PFSK-1 (cell line): Measurements from ENCODE around the gene NFAM1.

Experiments used
- FOXP2 ChIP-seq: optimal IDR thresholded peaks from 2 replicates; pipeline ENCODE3; 2011; ENCODE audit warnings: borderline replicate concordance, control low read depth, inconsistent platforms; ENCODE audit not compliant: insufficient read depth; ENCODE audit errors: extremely low read length, extremely low read depth
- POLR2AphosphoS5 ChIP-seq: IDR thresholded peaks from 2 replicates; pipeline ENCODE4 v1.6.1; 2012; ENCODE audit warnings: low read depth, mild to moderate bottlenecking, control low read depth, low read length, moderate library complexity
- SIN3A ChIP-seq: IDR thresholded peaks from 2 replicates; pipeline ENCODE4 v1.6.1; 2012; ENCODE audit warnings: mild to moderate bottlenecking, low read length, moderate library complexity, borderline replicate concordance; ENCODE audit not compliant: insufficient read depth
- TAF1 ChIP-seq: IDR thresholded peaks from 2 replicates; pipeline ENCODE4 v1.6.1; 2012; ENCODE audit warnings: low read length, control low read depth, borderline replicate concordance; ENCODE audit not compliant: insufficient read depth
- TF ChIP-seq, protein P1 (sequence below), 2 experiments: IDR thresholded peaks; 2 replicates each; pipeline versions ENCODE4 v1.6.1 to v1.8.0; 2011 to 2012; ENCODE audit warnings: low read depth in 2 of 2, low read length in 2 of 2, control low read depth in 1 of 2, inconsistent platforms in 1 of 2, mild to moderate bottlenecking in 1 of 2, moderate library complexity in 1 of 2; ENCODE audit not compliant: insufficient read depth in 1 of 2

NFAM1 gene

DNA sequence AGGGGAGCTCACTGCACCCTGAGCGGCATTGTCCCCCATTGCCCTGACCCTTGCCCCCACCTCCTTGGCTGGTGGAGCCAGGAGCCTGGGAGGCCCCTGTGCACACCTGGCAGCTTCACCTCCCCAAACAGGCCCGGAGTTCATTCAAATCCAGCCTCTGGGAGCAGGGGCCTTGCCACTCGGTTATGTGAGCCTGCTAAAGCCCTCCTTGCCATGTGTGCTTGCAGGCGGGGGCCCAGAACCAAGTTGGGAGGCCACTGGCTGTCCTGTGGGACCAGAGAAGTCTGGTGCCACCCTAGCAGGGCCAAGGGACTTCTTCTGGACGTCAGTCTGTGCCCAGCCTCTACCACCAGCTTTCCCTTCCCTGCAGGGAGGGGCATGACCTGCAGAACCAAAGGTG, 48.9 kb downstream of the NFAM1 start:
- TF ChIP-seq TAF1 (no peak), SIN3A (no peak), FOXP2 (no peak), POLR2AphosphoS5 (no peak)
- TF ChIP-seq, protein P1, sequence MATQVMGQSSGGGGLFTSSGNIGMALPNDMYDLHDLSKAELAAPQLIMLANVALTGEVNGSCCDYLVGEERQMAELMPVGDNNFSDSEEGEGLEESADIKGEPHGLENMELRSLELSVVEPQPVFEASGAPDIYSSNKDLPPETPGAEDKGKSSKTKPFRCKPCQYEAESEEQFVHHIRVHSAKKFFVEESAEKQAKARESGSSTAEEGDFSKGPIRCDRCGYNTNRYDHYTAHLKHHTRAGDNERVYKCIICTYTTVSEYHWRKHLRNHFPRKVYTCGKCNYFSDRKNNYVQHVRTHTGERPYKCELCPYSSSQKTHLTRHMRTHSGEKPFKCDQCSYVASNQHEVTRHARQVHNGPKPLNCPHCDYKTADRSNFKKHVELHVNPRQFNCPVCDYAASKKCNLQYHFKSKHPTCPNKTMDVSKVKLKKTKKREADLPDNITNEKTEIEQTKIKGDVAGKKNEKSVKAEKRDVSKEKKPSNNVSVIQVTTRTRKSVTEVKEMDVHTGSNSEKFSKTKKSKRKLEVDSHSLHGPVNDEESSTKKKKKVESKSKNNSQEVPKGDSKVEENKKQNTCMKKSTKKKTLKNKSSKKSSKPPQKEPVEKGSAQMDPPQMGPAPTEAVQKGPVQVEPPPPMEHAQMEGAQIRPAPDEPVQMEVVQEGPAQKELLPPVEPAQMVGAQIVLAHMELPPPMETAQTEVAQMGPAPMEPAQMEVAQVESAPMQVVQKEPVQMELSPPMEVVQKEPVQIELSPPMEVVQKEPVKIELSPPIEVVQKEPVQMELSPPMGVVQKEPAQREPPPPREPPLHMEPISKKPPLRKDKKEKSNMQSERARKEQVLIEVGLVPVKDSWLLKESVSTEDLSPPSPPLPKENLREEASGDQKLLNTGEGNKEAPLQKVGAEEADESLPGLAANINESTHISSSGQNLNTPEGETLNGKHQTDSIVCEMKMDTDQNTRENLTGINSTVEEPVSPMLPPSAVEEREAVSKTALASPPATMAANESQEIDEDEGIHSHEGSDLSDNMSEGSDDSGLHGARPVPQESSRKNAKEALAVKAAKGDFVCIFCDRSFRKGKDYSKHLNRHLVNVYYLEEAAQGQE (IDR thresholded peaks at IDR 0.05; ENCODE audit: insufficient read depth in 1 of 2, low read depth in 2 of 2, low read length in 2 of 2): no peak

DNA sequence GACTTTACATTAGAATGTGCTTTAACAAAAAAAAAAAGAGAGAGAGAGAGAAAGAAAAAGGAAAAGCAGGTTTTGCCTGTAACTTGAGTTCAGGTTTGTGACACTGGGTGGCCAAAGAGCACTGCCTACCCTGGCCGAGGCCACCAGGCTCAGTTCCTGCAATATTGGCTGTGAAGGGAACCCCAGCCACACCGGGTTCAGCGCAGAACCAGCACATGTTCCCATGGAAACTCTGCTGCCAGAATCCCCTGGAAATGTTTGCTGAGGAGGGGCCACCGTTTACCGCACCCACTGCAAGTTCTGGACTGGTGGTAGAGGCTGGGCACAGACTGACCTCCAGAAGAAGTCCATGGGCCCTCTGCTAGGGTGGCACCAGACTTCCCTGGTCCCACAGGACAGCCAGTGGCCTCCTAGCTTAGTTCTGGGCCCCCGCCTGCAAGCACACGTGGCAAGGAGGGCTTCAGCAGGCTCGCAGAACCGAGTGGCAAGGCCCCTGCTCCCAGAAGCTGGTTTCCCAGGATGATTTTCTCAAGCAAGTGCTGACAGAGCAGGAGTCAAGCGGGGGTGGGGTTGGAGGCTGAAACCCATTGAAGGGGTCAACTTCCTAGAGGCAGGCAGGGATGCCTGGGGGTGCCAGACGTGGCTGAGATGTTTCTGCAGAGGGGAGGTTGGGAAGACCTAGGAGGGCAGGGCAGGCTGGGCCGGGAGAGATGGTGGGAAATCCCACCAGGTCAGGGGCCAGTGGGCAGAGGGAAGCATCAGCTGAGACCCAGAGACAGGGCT, 51.2 kb downstream of the NFAM1 start:
- no peak for TF ChIP-seq FOXP2
- no peak for TF ChIP-seq TAF1

DNA sequence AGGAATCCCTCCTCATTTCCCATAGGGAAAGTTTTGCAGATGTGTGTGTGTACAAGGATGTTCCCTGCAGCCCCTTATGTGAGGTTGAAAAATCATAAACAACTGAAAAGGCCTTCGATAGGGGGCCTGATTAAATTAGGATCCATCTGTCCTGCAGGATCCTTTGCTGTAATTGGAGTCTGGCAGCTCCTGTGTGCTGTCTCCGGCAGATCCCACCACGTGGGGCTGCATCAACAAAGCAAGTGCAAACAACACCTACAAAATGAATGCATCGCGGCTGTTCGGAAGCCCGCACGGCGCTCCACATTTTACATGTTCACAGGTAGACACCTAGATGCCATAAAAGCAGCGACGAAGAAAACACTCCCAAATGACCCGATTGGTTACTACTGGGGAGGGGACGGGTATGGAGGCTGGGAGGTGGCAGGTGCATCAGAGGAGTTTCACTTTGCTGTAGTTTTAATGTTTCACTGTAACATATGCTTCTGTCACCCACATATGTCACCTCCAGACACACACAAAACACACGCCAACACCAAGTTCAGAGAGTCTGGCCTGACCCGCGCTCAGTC, 52.2 kb downstream of the NFAM1 start:
- no peak for TF ChIP-seq POLR2AphosphoS5
- TF ChIP-seq, protein P1 (IDR thresholded peaks at IDR 0.05; ENCODE audit: insufficient read depth in 1 of 2, low read depth in 2 of 2, low read length in 2 of 2): no peak
- TF ChIP-seq SIN3A: no peak
- TF ChIP-seq TAF1: no peak
- TF ChIP-seq FOXP2: no peak

DNA sequence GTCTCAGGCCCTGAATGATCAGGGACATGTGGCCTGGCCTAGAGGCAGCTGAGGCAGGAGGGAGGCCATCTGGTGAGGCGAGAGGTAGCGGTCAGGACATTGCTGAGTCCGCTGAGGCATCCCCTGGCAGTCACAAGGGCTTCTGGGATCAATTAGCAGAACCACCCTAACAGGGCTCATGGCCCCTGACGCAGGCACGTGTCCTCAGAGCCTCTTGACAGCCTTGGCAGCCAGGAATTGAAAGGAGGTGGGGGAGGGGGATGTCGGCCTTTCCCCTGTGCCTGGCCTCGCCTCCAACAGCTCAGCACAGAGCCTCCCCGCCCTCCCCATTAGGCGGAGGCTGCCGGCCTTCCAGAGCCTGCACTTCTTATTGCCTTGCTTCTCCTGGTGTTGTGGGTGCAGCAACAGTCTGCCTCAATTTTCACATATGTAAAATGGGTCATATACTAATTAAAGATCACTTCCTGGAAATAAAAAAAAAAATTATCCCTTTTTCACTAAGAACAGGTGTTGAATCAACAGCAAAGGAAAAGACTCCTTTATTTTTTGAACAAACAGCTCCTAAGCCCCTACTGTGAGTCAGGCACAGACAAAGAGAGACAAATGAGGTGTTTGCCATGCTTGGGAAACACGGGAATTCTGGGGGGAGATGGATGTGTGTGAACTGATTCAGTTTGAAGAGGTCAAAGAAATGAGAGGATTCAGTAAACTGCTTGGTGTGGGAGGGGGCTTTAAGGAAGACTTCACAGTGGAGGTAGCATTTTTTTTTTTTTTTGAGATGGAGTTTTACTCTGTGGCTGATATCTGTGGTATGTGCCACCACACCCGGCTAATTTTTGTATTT, 55.3 kb downstream of the NFAM1 start:
- TF ChIP-seq FOXP2 (peak; percentile 75), SIN3A (0 out of 2 replicates have a peak, but pooled peaks have one; percentile 40), TAF1 (no peak), POLR2AphosphoS5 (no peak)
- TF ChIP-seq, protein P1 (IDR thresholded peaks at IDR 0.05; ENCODE audit: insufficient read depth in 1 of 2, low read depth in 2 of 2, low read length in 2 of 2): no peak

DNA sequence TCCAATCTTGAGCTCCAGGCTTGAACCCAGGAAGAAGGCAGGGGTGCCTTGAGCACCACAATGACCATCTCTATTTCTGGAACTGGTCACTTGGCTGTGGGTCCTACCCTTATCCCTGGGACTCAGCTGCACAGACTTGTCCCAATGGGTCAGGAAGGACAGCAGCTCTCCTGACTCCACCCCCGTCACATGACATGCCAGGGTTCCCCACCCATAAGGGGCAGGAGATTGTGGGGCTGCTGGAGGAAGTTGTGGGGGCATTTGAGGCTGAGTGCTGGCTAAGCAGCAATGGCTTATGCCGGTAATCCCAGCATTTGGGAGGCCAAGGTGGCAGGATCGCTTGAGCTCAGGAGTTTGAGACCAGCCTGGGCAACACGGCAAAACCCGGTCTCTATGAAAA, 56.2 kb downstream of the NFAM1 start:
- TF ChIP-seq TAF1: no peak
- TF ChIP-seq SIN3A: no peak

DNA sequence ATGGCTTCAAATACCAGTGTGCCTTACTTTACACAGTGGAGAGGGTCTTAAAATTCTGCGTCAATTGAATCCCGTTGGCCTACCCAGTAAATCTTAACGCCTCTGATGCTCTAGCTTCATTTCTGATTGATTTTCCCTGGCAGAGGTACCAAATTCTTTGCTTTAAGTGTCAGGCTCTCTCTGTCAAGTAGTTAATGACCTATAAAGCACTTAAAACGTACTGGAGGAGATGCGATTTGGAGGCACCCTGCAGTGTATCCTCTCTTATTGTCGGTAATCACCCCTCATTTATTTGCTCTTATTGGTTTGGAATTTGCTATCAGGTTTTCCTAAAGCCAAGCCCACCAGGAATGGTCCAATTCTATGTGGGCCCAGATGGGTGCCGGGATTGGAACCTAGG, 59.2 kb downstream of the NFAM1 start:
- TF ChIP-seq SIN3A (no peak), FOXP2 (no peak), TAF1 (no peak), POLR2AphosphoS5 (no peak)
- TF ChIP-seq, protein P1 (IDR thresholded peaks at IDR 0.05; ENCODE audit: insufficient read depth in 1 of 2, low read depth in 2 of 2, low read length in 2 of 2): no peak
